Ramos (cell line): ENCODE measurements around the gene LRRC8E.
"Not testable (repeated sequence)": the region's sequence is repeated elsewhere in the genome, so short reads cannot be mapped to it uniquely, and the experiment has no call there.

Source experiments
- in situ Hi-C: fragments of 300-500 bp; cut with MboI; formaldehyde crosslinking; loops from one replicate; pipeline ENCODE4 v1.14.3; 2022; ENCODE audit warnings: low sequenced_read_pairs; ENCODE audit not compliant: unreplicated experiment

LRRC8E gene

GRCh38 chr19:7926021-7926726 lies 37.9 kb downstream of the LRRC8E start, which contains the start of gene CTXN1:
CTXN1 (minus strand) TSS chr19:7926135; CDS start chr19:7925538, 597 bp downstream.
- in situ Hi-C loops: no loop called here

DNA sequence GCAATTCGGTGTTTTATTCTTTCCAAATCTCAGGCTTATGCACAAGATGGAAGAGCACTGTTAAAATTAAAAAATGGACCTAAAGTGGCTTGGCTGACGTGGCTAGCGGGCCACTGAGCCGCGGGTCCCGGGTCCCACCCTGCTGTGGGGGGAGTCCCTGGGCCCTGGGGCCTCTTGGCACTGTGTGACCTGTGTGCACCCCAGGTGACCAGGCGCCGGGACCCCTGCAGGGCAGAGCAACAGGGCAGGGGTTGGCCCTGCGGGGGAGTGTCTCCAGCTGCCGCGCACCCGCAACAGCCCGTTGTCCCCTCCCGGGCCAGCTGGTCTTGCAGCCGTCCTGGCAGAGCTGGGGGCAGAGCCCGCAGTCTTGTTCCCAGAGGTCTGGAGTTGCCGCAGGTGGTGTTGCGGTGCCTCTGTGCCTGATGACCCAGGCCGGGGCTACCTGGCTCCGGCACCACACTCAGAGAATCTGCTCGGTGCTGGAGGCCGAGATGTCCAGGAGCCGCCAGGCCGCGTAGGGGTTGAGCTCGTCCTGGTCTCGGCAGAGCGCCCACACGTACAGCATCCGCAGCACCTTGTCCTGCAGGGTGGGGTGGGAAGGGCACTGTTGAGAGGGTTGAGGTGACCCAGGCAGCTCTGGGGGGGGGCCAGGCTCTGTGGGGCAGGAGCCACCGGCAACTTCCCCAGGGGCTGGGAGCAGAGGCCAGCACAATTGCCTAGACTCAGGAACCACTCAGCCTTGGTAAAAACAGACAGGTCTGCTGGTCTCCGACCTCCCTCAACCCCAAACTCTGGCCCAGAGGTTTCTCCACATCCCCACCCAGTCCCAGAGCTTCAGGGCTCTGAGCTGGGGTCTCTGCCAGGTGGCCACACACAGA lies 38.7 kb downstream of the LRRC8E start:
- in situ Hi-C loops: no loop called here

GRCh38 chr19:7927605-7928333 lies 39.5 kb downstream of the LRRC8E start:
- in situ Hi-C loops: no loop called here

GRCh38 chr19:7928334-7928706 lies 40.0 kb downstream of the LRRC8E start:
- in situ Hi-C loops: no loop called here

DNA sequence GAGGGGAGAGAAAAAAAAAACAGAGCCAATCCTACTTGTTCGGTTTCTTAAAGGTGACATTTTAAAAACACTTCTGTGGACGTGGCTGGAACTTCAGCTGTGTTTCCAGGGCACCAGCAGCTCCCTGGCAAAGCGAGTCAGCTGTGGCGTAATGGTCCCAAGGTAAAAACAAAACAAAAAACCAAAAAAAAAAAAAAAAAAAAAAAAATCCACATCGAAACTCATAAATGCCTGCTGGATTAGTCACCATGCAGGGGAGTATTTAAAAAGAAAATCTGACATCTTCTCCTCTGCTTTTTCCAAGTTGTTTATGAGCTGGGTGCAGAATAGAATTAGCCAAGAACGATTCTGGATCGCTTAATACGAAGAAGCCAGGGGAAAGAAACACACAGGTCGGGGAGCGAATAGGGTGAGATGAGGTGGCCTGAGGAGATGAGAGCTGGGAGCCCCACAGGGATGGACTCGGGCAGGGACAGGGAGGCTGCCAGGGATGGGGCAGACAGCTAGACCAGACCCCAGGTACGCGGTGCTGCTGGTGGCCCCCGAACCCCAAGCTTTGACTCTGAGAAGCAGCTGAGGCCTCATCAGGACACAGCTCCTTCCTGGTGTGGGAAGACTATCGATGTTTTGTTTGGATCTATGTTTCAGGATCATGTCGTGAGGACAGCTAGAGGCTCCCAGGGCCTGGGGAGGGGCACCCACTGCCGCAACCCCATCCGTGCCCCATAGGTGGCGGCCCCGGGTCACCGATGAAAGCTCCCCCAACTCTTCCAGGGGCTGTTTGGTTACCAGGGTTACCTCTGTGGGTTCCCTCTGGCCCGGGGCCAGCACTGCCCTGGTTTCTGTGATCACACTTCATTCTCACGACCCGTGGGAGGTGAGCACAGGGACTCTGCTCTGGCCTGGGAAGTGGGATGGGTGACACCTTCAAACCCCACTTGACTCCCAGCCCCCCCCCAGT lies 40.7 kb downstream of the LRRC8E start:
- in situ Hi-C loops: no loop called here

- in situ Hi-C loops: not testable (repeated sequence)
These were observed 41.7 kb downstream of the LRRC8E start for GRCh38 chr19:7930030-7930429.

DNA sequence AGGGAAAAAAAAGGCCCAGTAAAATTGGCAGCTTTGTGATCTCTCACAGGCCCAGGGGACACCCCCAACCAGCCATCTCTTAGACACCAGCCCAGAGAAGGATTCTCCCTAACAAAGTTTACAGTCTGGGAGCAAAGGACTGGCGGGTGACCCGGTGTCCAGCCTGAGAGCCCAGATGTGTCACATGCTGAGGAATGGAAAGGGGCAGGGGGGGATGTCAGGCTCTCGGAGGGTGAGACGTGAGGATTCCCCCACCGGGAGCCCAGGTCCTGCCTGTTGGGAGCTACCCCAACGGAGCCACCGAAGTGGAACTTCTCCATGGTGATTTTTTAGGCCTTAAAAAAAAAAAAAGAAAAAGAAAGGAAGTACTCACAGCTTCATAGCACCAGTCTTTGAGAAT lies 42.5 kb downstream of the LRRC8E start:
- in situ Hi-C loops: no loop called here

- in situ Hi-C loops: no loop called here
These were observed 43.1 kb downstream of the LRRC8E start for GRCh38 chr19:7931221-7932061.

DNA sequence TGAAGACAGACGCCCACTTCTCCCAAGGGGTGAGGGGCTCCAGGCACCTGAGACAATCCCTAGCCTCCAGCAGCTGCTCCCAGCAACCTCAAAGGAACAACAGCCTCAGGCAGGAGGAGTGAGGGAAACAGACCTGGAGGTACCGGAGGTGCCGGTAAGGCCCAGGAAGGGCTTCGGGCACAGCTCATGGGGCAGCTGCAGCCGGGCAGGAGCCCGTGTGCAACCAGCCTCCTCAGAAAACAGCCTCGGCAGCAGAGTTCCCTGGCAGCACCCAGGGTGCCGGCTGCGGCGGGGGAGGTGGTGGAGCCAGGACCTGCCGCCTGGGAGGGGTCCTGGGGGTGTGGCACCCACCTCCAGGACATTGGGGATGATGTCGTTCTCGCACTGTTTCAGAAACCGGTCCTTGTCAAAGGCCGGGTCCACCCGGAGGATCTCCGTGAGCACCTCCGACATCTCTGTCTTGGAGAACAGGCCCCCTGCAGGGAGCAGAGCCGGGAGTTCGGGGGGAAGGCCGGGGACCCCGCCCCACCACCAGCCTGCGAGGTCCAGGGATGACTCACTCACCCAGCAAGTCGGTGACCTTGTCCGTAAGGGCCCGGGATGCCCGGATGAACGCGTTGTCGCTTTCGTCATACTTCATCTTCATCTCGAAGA lies 44.1 kb downstream of the LRRC8E start:
- in situ Hi-C loops: no loop called here

- in situ Hi-C loops: no loop called here
These were observed 44.6 kb downstream of the LRRC8E start for GRCh38 chr19:7932930-7933300.

GRCh38 chr19:7933411-7933810 lies 45.1 kb downstream of the LRRC8E start:
- in situ Hi-C loops: no loop called here

DNA sequence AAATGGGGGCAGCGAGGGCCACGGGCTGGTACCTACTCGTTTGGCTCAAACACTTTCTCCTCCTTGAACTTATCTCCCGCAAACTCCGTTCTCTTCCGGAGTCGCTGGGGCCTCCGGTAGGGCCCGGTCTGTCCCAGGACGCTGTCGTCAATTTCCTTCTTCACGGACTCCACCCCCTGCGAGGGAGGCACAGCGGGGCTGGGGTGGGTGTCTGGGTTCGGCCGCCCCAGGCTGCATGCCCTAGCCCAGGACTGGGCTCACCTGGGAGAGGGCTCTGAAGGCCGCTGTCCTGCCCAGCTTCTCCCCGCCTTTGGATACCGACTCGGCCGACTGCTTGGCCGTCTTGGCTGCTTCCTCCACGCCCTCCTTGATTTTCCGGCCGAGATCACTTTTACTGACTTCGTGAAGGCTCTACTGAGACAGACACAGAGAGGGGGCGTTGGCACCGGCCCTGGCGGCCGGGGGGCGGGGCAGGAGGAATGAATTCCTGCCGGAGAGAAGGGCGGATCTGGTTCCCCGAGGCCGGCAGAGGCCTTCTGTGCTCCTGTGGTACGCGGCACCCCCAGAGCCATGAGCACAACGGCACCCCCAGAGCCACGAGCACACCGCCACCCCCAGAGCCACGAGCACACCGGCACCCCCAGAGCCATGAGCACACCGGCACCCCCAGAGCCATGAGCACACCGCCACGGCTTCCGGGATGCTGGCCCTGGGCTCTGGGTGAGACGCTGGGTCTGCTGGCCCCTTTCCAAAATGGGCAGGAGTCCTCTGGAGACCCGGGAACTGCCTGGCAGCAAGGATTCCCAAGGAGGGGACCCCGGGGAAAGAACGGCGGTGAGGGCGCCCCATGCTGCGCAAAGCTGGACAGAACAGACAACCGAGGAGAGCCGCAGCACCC lies 45.8 kb downstream of the LRRC8E start:
- in situ Hi-C loops: no loop called here

DNA sequence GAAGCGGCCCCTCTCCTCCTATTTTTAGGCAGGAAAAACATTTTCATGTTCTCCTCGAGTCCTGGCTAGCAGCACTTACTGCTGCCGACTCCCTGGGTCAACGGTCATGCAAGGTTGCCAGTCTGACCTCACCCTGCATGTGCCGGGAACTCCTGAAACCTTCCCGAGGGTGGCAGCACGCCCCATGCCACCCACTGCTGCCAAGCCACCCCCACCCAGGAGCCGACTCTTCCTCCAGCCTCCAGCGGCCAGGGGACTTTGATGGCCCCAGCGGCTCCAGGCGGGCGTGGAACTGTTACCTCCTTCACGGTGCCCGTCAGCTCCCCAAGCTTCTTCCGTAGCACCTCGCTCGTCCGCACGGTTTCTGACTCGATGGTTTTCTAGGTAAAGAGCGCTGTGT lies 46.5 kb downstream of the LRRC8E start:
- in situ Hi-C loops: no loop called here

DNA sequence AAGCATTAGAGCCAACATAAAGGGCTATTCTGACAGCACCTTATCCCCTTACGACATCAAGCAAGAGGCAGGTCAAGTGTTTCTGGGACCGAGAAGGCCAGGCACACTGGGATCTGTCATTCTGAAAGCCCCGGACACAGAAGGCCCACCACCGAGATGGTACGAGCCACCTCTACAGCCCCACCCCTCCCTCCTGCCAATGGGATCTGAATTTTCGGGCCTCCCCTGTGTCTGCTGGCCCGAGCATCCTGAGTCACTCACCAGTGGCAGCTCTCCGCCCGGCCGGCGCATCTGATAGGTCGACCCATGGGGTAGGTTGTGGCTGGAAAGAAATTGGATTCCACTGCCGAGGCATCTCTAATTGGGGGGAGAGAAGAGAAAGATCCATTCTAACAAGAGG lies 52.5 kb downstream of the LRRC8E start:
- in situ Hi-C loops: no loop called here

DNA sequence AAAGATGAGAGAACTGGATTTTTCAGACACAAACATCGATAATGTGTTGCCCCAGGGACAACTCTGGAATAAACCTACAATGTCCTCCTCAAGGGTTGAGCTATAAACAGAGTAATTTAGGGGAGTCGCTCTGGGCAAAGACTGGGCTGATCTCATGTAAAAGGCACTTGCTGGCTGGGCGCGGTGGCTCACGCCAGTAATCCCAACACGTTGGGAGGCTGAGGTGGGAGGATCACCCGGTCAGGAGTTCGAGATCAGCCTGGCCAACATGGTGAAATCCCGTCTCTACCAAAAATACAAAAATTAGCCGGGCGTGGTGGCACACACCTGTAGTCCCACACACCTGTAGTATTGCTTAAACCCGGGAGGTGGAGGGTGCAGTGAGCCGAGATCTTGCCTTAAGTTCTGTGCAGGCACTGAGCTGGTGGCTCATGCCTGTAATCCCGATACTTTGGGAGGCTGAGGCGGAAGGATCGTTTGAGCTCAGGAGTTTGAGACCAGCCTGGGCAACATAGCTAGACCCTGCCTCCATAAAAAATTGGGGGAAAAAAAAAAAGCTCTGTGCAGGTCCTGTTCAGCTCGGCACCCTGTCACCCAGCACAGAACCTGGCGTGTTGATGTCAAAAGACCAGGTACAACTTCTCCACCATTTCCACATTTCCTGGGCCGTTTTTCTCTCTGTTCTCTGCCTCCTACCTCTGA lies 53.7 kb downstream of the LRRC8E start:
- in situ Hi-C loops: no loop called here

DNA sequence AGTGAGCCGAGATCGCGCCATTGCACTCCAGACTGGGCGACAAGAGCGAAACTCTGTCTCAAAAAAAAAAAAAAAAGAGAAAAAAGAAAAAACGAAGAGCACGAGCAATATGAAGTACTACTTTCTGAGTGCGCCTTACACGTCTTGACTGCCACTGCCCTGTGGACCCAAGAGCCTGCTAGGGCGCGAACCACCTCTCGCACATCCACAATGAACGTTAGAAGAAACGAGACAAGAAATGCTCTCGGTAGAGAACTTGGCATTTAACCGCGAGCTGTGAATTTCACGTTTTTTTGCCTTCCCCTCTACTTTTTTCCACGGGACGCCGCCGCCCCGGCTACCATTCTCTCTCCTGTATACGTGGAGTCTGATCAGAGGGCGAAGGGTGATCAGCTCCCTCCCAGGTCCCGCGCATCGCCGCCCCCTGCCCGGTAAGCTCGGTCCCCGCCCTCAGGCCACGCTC lies 54.7 kb downstream of the LRRC8E start:
- in situ Hi-C loops: no loop called here
